HEK293 (cell line): ENCODE data around the gene GRID2.

Experiments used
- CTCF ChIA-PET: fragments of 350-600 bp; formaldehyde crosslinking; extraction: SDS; loops from one replicate; lab custom pipeline; 2021; ENCODE audit warnings: antibody characterized with exemption; lab: Yijun Ruan, JAX
- POLR2A ChIA-PET: fragments of 300-600 bp; formaldehyde crosslinking; extraction: SDS; loops from one replicate; lab custom pipeline; 2020; ENCODE audit warnings: antibody characterized with exemption, inconsistent platforms; lab: Yijun Ruan, JAX
- H3K27ac ChIP-seq: fragments of 200-500 bp; sonication (Bioruptor generic); 2 replicates; pipeline ENCODE4 v1.5.1; 2014; ENCODE audit warnings: low read depth, low read length, control low read depth, inconsistent platforms; ENCODE audit errors: extremely low read depth
- H3K36me3 ChIP-seq, 2 experiments: fragments of 200-500 bp in 1 of 2; sonication (Bioruptor generic) in 1 of 2; 1 replicate in 1 of 2; 2 replicates in 1 of 2; pipeline ENCODE4 v1.5.1; 2014 to 2017; ENCODE audit warnings: inconsistent platforms in 2 of 2, low read length in 2 of 2; ENCODE audit not compliant: control insufficient read depth in 2 of 2, insufficient read depth in 1 of 2
- H3K4me1 ChIP-seq: fragments of 200-500 bp; sonication (Bioruptor generic); 2 replicates; pipeline ENCODE4 v1.5.1; 2014; ENCODE audit warnings: mild to moderate bottlenecking, low read length, inconsistent platforms; ENCODE audit not compliant: control insufficient read depth, insufficient read depth
- H3K4me3 ChIP-seq: 2 replicates; pipeline ENCODE4 v1.5.1; 2011; ENCODE audit warnings: low read depth, mild to moderate bottlenecking, control low read depth, low read length, moderate library complexity
- H3K9me3 ChIP-seq: fragments of 200-500 bp; sonication (Bioruptor generic); 2 replicates; pipeline ENCODE4 v1.5.1; 2014; ENCODE audit warnings: low read depth, low read length, inconsistent platforms; ENCODE audit not compliant: control insufficient read depth, insufficient read depth
- CTCF ChIP-seq: fragments of 450-650 bp; formaldehyde crosslinking; IDR thresholded peaks from 2 replicates; pipeline ENCODE4 v1.5.1; 2016; ENCODE audit warnings: missing biosample characterization, missing genetic modification characterization
- GLIS2 ChIP-seq: fragments of 450-650 bp; formaldehyde crosslinking; IDR thresholded peaks from 2 replicates; pipeline ENCODE4 v1.5.1; 2016; ENCODE audit warnings: missing biosample characterization, missing genetic modification characterization
- HIC1 ChIP-seq: fragments of 450-650 bp; formaldehyde crosslinking; IDR thresholded peaks from 2 replicates; pipeline ENCODE4 v1.5.1; 2016; ENCODE audit warnings: missing biosample characterization, missing genetic modification characterization
- KLF10 ChIP-seq: fragments of 450-650 bp; IDR thresholded peaks from 2 replicates; pipeline ENCODE4 v1.5.1; 2018; ENCODE audit warnings: missing biosample characterization, mild to moderate bottlenecking, missing genetic modification characterization
- OSR2 ChIP-seq: fragments of 450-650 bp; formaldehyde crosslinking; IDR thresholded peaks from 2 replicates; pipeline ENCODE4 v1.5.1; 2016; ENCODE audit warnings: missing biosample characterization, missing genetic modification characterization
- PBX3 ChIP-seq: sonication (generic); formaldehyde crosslinking; IDR thresholded peaks from 2 replicates; pipeline ENCODE4 v1.8.1; 2022; ENCODE audit warnings: mild to moderate bottlenecking, moderate library complexity, missing genetic modification reagents
- YY1 ChIP-seq: fragments of 450-650 bp; formaldehyde crosslinking; IDR thresholded peaks from 2 replicates; pipeline ENCODE4 v1.5.1; 2018; ENCODE audit warnings: missing biosample characterization, missing genetic modification characterization
- ZNF112 ChIP-seq: fragments of 450-650 bp; formaldehyde crosslinking; IDR thresholded peaks from 2 replicates; pipeline ENCODE4 v1.5.0; 2017; ENCODE audit warnings: missing biosample characterization, missing genetic modification characterization
- ZNF175 ChIP-seq: fragments of 450-650 bp; formaldehyde crosslinking; IDR thresholded peaks from 2 replicates; pipeline ENCODE4 v1.5.1; 2016; ENCODE audit warnings: missing biosample characterization, missing genetic modification characterization
- ZNF26 ChIP-seq: fragments of 450-650 bp; formaldehyde crosslinking; IDR thresholded peaks from 2 replicates; pipeline ENCODE4 v1.5.1; 2016; ENCODE audit warnings: missing biosample characterization, missing genetic modification characterization
- ZNF335 ChIP-seq: fragments of 450-650 bp; formaldehyde crosslinking; conservative IDR thresholded peaks from 2 replicates; pipeline ENCODE4 v1.5.1; 2016; ENCODE audit warnings: missing biosample characterization, missing genetic modification characterization
- ZNF350 ChIP-seq: fragments of 450-650 bp; formaldehyde crosslinking; IDR thresholded peaks from 2 replicates; pipeline ENCODE4 v1.5.0; 2017; ENCODE audit warnings: missing biosample characterization, mild to moderate bottlenecking, missing genetic modification characterization
- ZNF391 ChIP-seq: fragments of 450-650 bp; formaldehyde crosslinking; IDR thresholded peaks from 2 replicates; pipeline ENCODE4 v1.5.1; 2016; ENCODE audit warnings: low read depth, missing biosample characterization, missing genetic modification characterization, borderline replicate concordance
- ZNF555 ChIP-seq: fragments of 450-650 bp; formaldehyde crosslinking; conservative IDR thresholded peaks from 2 replicates; pipeline ENCODE4 v1.5.1; 2017; ENCODE audit warnings: missing biosample characterization, mild to moderate bottlenecking, missing genetic modification characterization, inconsistent platforms
- ZNF623 ChIP-seq: fragments of 450-650 bp; formaldehyde crosslinking; IDR thresholded peaks from 2 replicates; pipeline ENCODE4 v1.5.1; 2016; ENCODE audit warnings: missing biosample characterization, missing genetic modification characterization
- ZNF624 ChIP-seq: fragments of 450-650 bp; formaldehyde crosslinking; IDR thresholded peaks from 2 replicates; pipeline ENCODE4 v1.5.1; 2017; ENCODE audit warnings: missing biosample characterization, missing genetic modification characterization
- ZNF654 ChIP-seq: fragments of 450-650 bp; formaldehyde crosslinking; IDR thresholded peaks from 2 replicates; pipeline ENCODE4 v1.5.1; 2016; ENCODE audit warnings: low read depth, missing biosample characterization, missing genetic modification characterization
- ZNF747 ChIP-seq: fragments of 450-650 bp; formaldehyde crosslinking; IDR thresholded peaks from 2 replicates; pipeline ENCODE4 v1.5.1; 2016; ENCODE audit warnings: missing biosample characterization, missing genetic modification characterization
- ZNF76 ChIP-seq: fragments of 450-650 bp; formaldehyde crosslinking; IDR thresholded peaks from 2 replicates; pipeline ENCODE4; 2016; ENCODE audit warnings: low read depth, missing biosample characterization, missing genetic modification characterization, borderline replicate concordance
- ZSCAN16 ChIP-seq: fragments of 450-650 bp; formaldehyde crosslinking; IDR thresholded peaks from 2 replicates; pipeline ENCODE4 v1.5.1; 2016; ENCODE audit warnings: missing biosample characterization, missing genetic modification characterization
- ZSCAN18 ChIP-seq: fragments of 450-650 bp; formaldehyde crosslinking; IDR thresholded peaks from 2 replicates; pipeline ENCODE4 v1.5.1; 2016; ENCODE audit warnings: missing biosample characterization, missing genetic modification characterization

GRID2 gene

GRCh38 chr4:93710101-93710846 lies 1406.5 kb downstream of the GRID2 start:
- H3K27ac ChIP-seq, result no peak overlapping the region
- no peaks in the 10 kb centered on the region for H3K36me3 ChIP-seq
- no peak overlapping the region for H3K4me3 ChIP-seq
- ChIA-PET CTCF (interaction anchor here (0.6 to 1.8 kb wide), 6 partner anchors 9 to 977 kb away, joined by 3 to 6 read pairs (median 4); no protein-coding TSS in a partner anchor), POLR2A (no interaction called here)
- TF ChIP-seq ZNF391, result no peak
- TF ChIP-seq ZNF624 (tag by site-specific recombination), result no peak
- TF ChIP-seq ZNF350 (tag by site-specific recombination), result no peak
- peak; percentile 47 for TF ChIP-seq ZNF654 (tag by site-specific recombination)
- peak; percentile 28; the same call in 1 of the 2 replicates for TF ChIP-seq CTCF (tag by site-specific recombination)
- TF ChIP-seq ZNF623, result no peak
- H3K4me1 ChIP-seq, result no peaks in the 10 kb centered on the region
- H3K9me3 ChIP-seq, result no peaks in the 10 kb centered on the region

GRCh38 chr4:93710847-93711430 lies 1407.2 kb downstream of the GRID2 start:
- CTCF ChIA-PET, result interaction anchor here (0.7 to 1.8 kb wide), 4 partner anchors 10 to 53 kb away, joined by 4 to 6 read pairs (median 5); no protein-coding TSS in a partner anchor
- Histone ChIP-seq H3K4me3 (no peak overlapping the region), H3K27ac (no peak overlapping the region), H3K36me3 (no peaks in the 10 kb centered on the region), H3K9me3 (no peaks in the 10 kb centered on the region), H3K4me1 (no peaks in the 10 kb centered on the region)
- TF ChIP-seq ZSCAN18 (tag by site-specific recombination) (no peak), HIC1 (tag by site-specific recombination) (no peak)
- POLR2A ChIA-PET, result no interaction called here

GRCh38 chr4:93718233-93718632 lies 1414.5 kb downstream of the GRID2 start:
- Histone ChIP-seq H3K4me1 (no peaks in the 10 kb centered on the region), H3K27ac (no peak overlapping the region), H3K36me3 (no peaks in the 10 kb centered on the region), H3K9me3 (no peaks in the 10 kb centered on the region), H3K4me3 (no peak overlapping the region)
- ChIA-PET CTCF (no interaction called here), POLR2A (no interaction called here)
- TF ChIP-seq ZNF112 (tag by site-specific recombination) (no peak), GLIS2 (tag by site-specific recombination) (no peak), ZSCAN16 (tag by site-specific recombination) (no peak), PBX3 (CRISPR knock-in tag) (no peak), ZNF747 (tag by site-specific recombination) (no peak), YY1 (no peak), ZNF175 (tag by site-specific recombination) (no peak), OSR2 (tag by site-specific recombination) (no peak), ZNF26 (no peak), KLF10 (tag by site-specific recombination) (no peak), ZNF76 (no peak), ZNF555 (tag by site-specific recombination) (no peak), ZNF335 (tag by site-specific recombination) (no peak)
